H1 (cell line): Measurements from ENCODE around the gene PRR30. TPM values are rescaled to one million over a fixed set of nuclear protein-coding genes. Genes with fewer than 3 reads are reported as not detected.

ENCODE experiments used
- BACH1 ChIP-seq: IDR thresholded peaks from 2 replicates; pipeline ENCODE4 v1.6.1; 2012; ENCODE audit warnings: low read length, improper control_type of control experiment
- CEBPB ChIP-seq: IDR thresholded peaks from 2 replicates; pipeline ENCODE4 v1.6.1; 2012; ENCODE audit warnings: low read depth, low read length
- CHD2 ChIP-seq: IDR thresholded peaks from 2 replicates; pipeline ENCODE4 v1.6.1; 2012; ENCODE audit warnings: low read length, improper control_type of control experiment
- polyA plus RNA-seq, 7 experiments: library from polyadenylated mRNA; depleted of rRNA in 3 of 7; stranded (reverse) in 5 of 7; unstranded in 2 of 7; fragments of >200 nt in 5 of 7; fragments of 200-250 nt in 2 of 7; gene quantifications; 1 replicate in 5 of 7; 2 replicates in 1 of 7; 4 replicates in 1 of 7; pipeline versions ENCODE4 v1.2.1 to v1.2.3, GENCODE V29; 2011 to 2013; ENCODE audit warnings: missing spikeins in 2 of 7, mixed read lengths in 2 of 7
- total RNA-seq: library from RNA; stranded (reverse); fragmentation: NEBNext Ultra II Directional; extraction: Animal tissue kit (Norgen Biotek cat#: 25700); gene quantifications from 2 replicates; pipeline ENCODE4 v1.2.1, GENCODE V29; 2021
- TF ChIP-seq, protein P1 (sequence below), 3 experiments: IDR thresholded peaks; 1 replicate in 2 of 3; 2 replicates in 1 of 3; pipeline versions ENCODE4 v1.5.1 to v1.6.1; 2011; ENCODE audit warnings: low read length in 3 of 3, mild to moderate bottlenecking in 3 of 3, inconsistent platforms in 2 of 3, low read depth in 1 of 3, moderate library complexity in 1 of 3; ENCODE audit not compliant: insufficient read depth in 1 of 3; ENCODE audit errors: control extremely low read depth in 1 of 3

PRR30 gene
- total and polyA plus RNA-seq, 2 of the 8 experiments (the other 6 are each of a cell fraction or from before 2014, with no cell fraction given) = not detected

GRCh38 chr2:27171351-27171848 is 32.2 kb upstream of the PRR30 start (continued):
- TF ChIP-seq, protein P1, sequence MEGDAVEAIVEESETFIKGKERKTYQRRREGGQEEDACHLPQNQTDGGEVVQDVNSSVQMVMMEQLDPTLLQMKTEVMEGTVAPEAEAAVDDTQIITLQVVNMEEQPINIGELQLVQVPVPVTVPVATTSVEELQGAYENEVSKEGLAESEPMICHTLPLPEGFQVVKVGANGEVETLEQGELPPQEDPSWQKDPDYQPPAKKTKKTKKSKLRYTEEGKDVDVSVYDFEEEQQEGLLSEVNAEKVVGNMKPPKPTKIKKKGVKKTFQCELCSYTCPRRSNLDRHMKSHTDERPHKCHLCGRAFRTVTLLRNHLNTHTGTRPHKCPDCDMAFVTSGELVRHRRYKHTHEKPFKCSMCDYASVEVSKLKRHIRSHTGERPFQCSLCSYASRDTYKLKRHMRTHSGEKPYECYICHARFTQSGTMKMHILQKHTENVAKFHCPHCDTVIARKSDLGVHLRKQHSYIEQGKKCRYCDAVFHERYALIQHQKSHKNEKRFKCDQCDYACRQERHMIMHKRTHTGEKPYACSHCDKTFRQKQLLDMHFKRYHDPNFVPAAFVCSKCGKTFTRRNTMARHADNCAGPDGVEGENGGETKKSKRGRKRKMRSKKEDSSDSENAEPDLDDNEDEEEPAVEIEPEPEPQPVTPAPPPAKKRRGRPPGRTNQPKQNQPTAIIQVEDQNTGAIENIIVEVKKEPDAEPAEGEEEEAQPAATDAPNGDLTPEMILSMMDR (IDR thresholded peaks at IDR 0.05; ENCODE audit: control extremely low read depth in 1 of 3, insufficient read depth in 1 of 3, low read depth in 1 of 3, low read length in 3 of 3) = no peak
- no peak for TF ChIP-seq BACH1
- TF ChIP-seq CEBPB = no peak
- TF ChIP-seq CHD2 = no peak
- TF ChIP-seq, all 59 proteins: peak for 0
